DMS153 (cell line): ENCODE data around the gene POMZP3.
A peak's percentile ranks its signal among the peaks of the same experiment; 100 is the strongest.
"Not testable (repeated sequence)": the region's sequence is repeated elsewhere in the genome, so short reads cannot be mapped to it uniquely, and the experiment has no call there.

Experiments
- DNase-seq: peaks from one replicate; lab custom pipeline; 2025; lab: John Stamatoyannopoulos, UW

The POMZP3 gene

GRCh38 chr7:76588586-76588985 lies 38.5 kb downstream of the POMZP3 start:
- not testable (repeated sequence) for DNase-seq

- DNase-seq, result peak; percentile 77
Measured at GRCh38 chr7:76586585-76587315, 40.3 kb downstream of the POMZP3 start.

GRCh38 chr7:76583636-76584281 lies 43.3 kb downstream of the POMZP3 start:
- not testable (repeated sequence) for DNase-seq

- DNase-seq, result peak; percentile 62
Measured at GRCh38 chr7:76582848-76583631, 44.0 kb downstream of the POMZP3 start.

GRCh38 chr7:76575919-76576655 lies 51.0 kb downstream of the POMZP3 start:
- not testable (repeated sequence) for DNase-seq

- not testable (repeated sequence) for DNase-seq
Measured at GRCh38 chr7:76575431-76575830, 51.6 kb downstream of the POMZP3 start.

GRCh38 chr7:76572296-76572695 lies 54.8 kb downstream of the POMZP3 start:
- not testable (repeated sequence) for DNase-seq

GRCh38 chr7:76570324-76570775 lies 56.7 kb downstream of the POMZP3 start:
- not testable (repeated sequence) for DNase-seq

- DNase-seq, result not testable (repeated sequence)
Measured at GRCh38 chr7:76568742-76569141, 58.3 kb downstream of the POMZP3 start.

- DNase-seq, result not testable (repeated sequence)
Measured at GRCh38 chr7:76567753-76568152, 59.3 kb downstream of the POMZP3 start.

- DNase-seq, result not testable (repeated sequence)
Measured at GRCh38 chr7:76567311-76567710, 59.8 kb downstream of the POMZP3 start.

GRCh38 chr7:76565001-76565400 lies 62.1 kb downstream of the POMZP3 start:
- not testable (repeated sequence) for DNase-seq

GRCh38 chr7:76561342-76561741 lies 65.7 kb downstream of the POMZP3 start:
- DNase-seq, result not testable (repeated sequence)

- DNase-seq, result not testable (repeated sequence)
Measured at GRCh38 chr7:76560157-76560556, 66.9 kb downstream of the POMZP3 start.
